Measurements from ENCODE around the gene FRMD4B. TPM values are rescaled to one million over a fixed set of nuclear protein-coding genes. Genes with fewer than 3 reads are reported as not detected.

The FRMD4B gene
- total RNA-seq, 1 donor from 2014 or later = not detected

- POLR2A ChIA-PET = no interaction called here
- H3K4me3 Mint-ChIP-seq = no peak overlapping the region
These were observed 91.7 kb downstream of the FRMD4B start for GRCh38 chr3:69294014-69294766.

GRCh38 chr3:69292959-69293574 lies 92.8 kb downstream of the FRMD4B start:
- CTCF ChIA-PET = no interaction called here
- Mint-ChIP-seq H3K4me3 (no peak overlapping the region), H3K27ac (no peak overlapping the region), H3K4me1 (no peaks in the 10 kb centered on the region), H3K9me3 (no peaks in the 10 kb centered on the region), H3K27me3 (no peaks in the 10 kb centered on the region), H3K36me3 (ENCODE audit: low read depth) (no peaks in the 10 kb centered on the region)
- TF ChIP-seq CTCF (IDR thresholded peaks at IDR 0.05) = no peak
- intact Hi-C loops (cut with micrococcal nuclease) = no loop called here
- DNase-seq (no peak), ATAC-seq (ENCODE audit: low read depth) (no peak)
- POLR2A ChIA-PET = no interaction called here

More at GRCh38 chr3:69294014-69294766, 91.7 kb downstream of the FRMD4B start:
- no peaks in the 10 kb centered on the region for H3K36me3 Mint-ChIP-seq (ENCODE audit: low read depth)
- CTCF ChIA-PET = no interaction called here
- H3K4me1 Mint-ChIP-seq = no peaks in the 10 kb centered on the region
- intact Hi-C loops (cut with micrococcal nuclease) = no loop called here
- DNase-seq (no peak), ATAC-seq (ENCODE audit: low read depth) (no peak)
- H3K27me3 Mint-ChIP-seq = no peaks in the 10 kb centered on the region
- H3K27ac Mint-ChIP-seq = no peak overlapping the region
- no peak for TF ChIP-seq CTCF (IDR thresholded peaks at IDR 0.05)
- H3K9me3 Mint-ChIP-seq = no peaks in the 10 kb centered on the region

- Mint-ChIP-seq H3K9me3 (no peaks in the 10 kb centered on the region), H3K4me3 (no peak overlapping the region), H3K36me3 (ENCODE audit: low read depth) (no peaks in the 10 kb centered on the region), H3K27ac (no peak overlapping the region), H3K27me3 (no peaks in the 10 kb centered on the region), H3K4me1 (no peaks in the 10 kb centered on the region)
- ATAC-seq (ENCODE audit: low read depth) (no peak), DNase-seq (no peak)
- CTCF ChIA-PET = no interaction called here
- intact Hi-C loops (cut with micrococcal nuclease) = no loop called here
- POLR2A ChIA-PET = no interaction called here
- no peak for TF ChIP-seq CTCF (IDR thresholded peaks at IDR 0.05)
These were observed 93.7 kb downstream of the FRMD4B start for GRCh38 chr3:69292185-69292584.

DNA sequence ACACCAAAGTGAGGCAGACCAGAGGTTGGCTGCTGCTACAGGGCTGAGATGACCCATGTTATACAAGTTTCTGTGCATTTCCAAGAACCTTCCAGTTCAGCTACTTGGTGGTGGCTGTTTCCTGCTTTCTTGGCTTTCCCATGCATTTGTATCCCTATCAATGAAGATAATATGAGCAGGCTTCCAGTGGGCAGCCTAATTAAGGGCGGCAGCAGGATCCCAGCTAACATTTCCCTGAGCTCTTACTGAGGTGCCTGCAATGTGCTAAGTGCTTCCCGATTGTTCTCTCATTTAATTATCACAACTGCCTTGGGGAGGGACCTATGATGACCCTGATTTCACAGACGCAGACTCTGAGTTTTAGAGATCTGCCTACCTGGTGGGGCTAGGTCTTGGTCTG lies 95.5 kb downstream of the FRMD4B start:
- no peak for TF ChIP-seq CTCF (IDR thresholded peaks at IDR 0.05)
- Mint-ChIP-seq H3K27ac (no peak overlapping the region), H3K4me3 (no peak overlapping the region), H3K4me1 (no peaks in the 10 kb centered on the region), H3K27me3 (no peaks in the 10 kb centered on the region), H3K36me3 (ENCODE audit: low read depth) (no peaks in the 10 kb centered on the region), H3K9me3 (no peaks in the 10 kb centered on the region)
- no peak for ATAC-seq (ENCODE audit: low read depth)
- POLR2A ChIA-PET = no interaction called here
- DNase-seq = no peak
- CTCF ChIA-PET = no interaction called here
- intact Hi-C loops (cut with micrococcal nuclease) = no loop called here

- intact Hi-C loops (cut with micrococcal nuclease) = no loop called here
- no peak overlapping the region for H3K27ac Mint-ChIP-seq
- H3K4me3 Mint-ChIP-seq = no peak overlapping the region
- TF ChIP-seq CTCF (IDR thresholded peaks at IDR 0.05) = no peak
- DNase-seq = no peak
- ATAC-seq (ENCODE audit: low read depth) = no peak
- H3K9me3 Mint-ChIP-seq = no peaks in the 10 kb centered on the region
- ChIA-PET POLR2A (no interaction called here), CTCF (no interaction called here)
- H3K27me3 Mint-ChIP-seq = no peaks in the 10 kb centered on the region
- H3K4me1 Mint-ChIP-seq = no peaks in the 10 kb centered on the region
- H3K36me3 Mint-ChIP-seq (ENCODE audit: low read depth) = no peaks in the 10 kb centered on the region
These were observed 95.9 kb downstream of the FRMD4B start for GRCh38 chr3:69290006-69290405.

All from activated B cell treated with CpG ODN at 0.5 μM for 24 hours (primary cell).